HG03280 (cell line): Measurements from ENCODE around the gene EVC.
A peak's percentile ranks its signal among the peaks of the same experiment; 100 is the strongest.
"Not testable (repeated sequence)": the region's sequence is repeated elsewhere in the genome, so short reads cannot be mapped to it uniquely, and the experiment has no call there.

ENCODE experiments used
- ATAC-seq: cut with Tn5 transposase; IDR thresholded peaks from one replicate; pipeline ENCODE4 v1.9.1; 2021; ENCODE audit warnings: mild to moderate bottlenecking, moderate library complexity; ENCODE audit not compliant: unreplicated experiment

EVC gene

GRCh38 chr4:5809216-5809776 lies 98.3 kb downstream of the EVC start:
- ATAC-seq, result no peak

- no peak for ATAC-seq
These were observed 99.2 kb downstream of the EVC start for GRCh38 chr4:5810151-5810550.

GRCh38 chr4:5810770-5811430 lies 99.9 kb downstream of the EVC start:
- ATAC-seq, result no peak

DNA sequence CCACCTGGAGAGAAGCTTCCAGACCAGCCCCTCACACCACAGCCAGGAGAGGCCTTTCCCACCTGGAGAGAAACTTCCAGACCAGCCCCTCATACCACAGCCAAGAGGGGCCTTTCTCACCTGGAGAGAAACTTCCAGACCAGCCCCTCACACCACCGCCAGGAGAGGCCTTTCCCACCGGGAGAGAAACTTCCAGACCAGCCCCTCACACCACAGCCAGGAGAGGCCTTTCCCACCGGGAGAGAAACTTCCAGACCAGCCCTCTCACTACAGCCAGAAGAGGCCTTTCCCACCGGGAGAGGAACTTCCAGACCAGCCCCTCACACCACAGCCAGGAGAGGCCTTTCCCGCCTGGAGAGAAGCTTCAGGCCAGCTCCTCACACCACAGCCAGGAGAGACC lies 101.1 kb downstream of the EVC start:
- not testable (repeated sequence) for ATAC-seq

DNA sequence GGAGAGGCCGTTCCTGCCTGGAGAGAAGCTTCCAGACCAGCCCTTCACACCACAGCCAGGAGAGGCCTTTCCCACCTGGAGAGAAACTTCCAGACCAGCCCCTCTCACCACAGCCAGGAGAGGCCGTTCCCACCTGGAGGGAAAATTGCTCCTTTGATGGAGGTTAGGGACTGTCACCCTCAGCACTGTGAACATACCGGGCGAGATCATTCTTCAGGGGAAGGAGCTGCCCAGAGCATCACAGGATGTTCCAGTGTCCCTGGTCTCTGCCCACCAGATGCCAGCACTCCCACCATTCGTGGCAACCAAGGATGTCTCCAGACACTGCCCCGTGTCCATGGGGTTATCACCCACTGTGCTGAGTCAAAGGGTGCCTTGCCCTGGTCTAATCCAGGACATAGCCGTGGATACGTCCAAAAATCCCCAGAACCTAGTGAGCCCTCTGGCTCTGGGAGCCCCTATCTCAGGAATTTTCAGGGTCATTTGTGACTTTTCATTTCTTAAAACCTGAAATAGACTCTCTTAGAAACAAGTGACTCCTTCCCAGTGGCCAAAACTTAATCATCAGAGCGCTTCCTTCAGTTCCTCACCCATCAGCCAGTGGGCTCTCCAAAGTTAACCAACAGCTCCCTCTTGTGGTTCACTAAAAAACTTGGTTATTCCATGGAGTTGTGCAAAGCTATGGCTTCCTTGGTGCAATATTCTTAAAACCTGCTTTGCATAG lies 101.7 kb downstream of the EVC start:
- peak; percentile 44 for ATAC-seq

DNA sequence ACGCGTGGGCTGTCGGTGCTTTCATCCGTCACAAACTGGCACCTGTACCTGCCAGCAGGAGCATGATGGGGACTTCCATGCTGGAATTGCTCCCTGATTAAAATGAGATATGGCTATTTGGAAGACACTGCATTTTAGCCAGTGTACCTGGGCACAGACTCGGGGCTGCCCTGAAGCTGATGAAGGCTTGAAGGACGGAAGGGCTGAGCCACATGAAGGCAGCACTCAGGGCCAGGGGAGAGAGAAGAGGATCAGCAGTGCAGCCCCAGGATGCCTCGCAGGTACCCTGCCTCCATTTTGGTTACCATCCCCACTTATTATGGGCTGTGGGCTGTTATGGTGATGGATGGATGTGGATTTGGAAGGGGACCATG lies 102.9 kb downstream of the EVC start:
- no peak for ATAC-seq

- ATAC-seq, result no peak
These were observed 103.4 kb downstream of the EVC start for GRCh38 chr4:5814421-5814820.

GRCh38 chr4:5815641-5816040 lies 104.6 kb downstream of the EVC start:
- no peak for ATAC-seq

GRCh38 chr4:5816101-5816500 lies 105.1 kb downstream of the EVC start:
- ATAC-seq, result no peak

DNA sequence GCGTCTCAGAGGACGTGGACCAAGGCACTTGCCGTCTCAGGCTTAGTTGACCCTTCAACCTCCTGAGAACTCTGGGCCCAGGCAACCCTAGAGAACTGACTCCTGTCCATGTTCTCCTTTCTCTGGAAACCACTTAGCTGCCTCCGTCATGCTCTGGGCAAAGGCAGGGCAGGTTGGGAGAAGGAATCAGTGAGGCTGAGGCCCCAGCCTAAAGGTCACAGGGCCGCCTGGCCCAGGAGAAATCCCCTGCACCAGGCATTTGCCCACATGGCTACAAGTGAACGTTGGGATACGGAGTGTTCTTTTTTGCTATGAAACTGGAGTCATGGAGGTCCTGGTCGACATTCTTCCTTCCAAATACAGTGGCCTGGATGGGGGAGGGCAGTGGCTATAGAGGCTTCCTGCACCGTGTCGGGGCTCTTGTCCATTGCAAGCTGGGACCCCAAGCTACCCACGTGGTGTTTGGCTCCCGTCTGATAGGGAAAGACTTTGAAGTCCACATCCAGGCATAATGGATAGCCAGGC lies 105.9 kb downstream of the EVC start:
- no peak for ATAC-seq

DNA sequence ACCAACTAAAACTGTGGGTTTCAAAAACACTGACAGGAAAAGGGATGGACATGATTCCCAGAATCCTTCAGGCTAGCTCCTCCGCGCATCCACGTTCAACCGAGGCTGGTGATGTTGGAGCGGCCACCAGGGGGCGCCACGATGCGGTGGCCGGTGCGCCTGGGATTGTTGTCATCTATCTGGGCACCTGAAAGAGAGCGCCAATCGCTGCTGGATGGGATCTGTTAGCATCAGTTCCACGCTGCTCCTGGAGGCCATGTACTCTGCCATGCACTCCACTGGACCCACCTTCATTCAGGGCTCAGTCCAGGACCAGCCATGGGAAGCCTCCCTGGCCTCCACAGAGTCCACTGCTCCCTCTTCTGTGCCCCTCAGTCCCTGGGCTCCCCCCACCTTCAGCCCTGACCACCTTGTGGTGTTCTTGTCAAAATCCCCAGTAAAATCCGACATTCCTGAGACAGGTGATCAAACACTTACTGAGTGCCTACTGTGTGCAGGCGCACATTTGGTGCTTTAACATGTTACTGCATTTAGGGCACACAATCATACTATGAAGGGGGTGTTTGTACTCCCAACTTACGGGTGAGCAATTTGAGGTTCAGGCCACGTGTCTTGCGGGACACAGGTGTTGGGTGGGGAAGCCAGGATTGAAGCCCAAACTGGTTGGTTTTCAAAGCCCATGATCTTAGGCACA lies 110.8 kb downstream of the EVC start:
- ATAC-seq, result no peak

- ATAC-seq, result no peak
These were observed 111.6 kb downstream of the EVC start for GRCh38 chr4:5822619-5823018.

DNA sequence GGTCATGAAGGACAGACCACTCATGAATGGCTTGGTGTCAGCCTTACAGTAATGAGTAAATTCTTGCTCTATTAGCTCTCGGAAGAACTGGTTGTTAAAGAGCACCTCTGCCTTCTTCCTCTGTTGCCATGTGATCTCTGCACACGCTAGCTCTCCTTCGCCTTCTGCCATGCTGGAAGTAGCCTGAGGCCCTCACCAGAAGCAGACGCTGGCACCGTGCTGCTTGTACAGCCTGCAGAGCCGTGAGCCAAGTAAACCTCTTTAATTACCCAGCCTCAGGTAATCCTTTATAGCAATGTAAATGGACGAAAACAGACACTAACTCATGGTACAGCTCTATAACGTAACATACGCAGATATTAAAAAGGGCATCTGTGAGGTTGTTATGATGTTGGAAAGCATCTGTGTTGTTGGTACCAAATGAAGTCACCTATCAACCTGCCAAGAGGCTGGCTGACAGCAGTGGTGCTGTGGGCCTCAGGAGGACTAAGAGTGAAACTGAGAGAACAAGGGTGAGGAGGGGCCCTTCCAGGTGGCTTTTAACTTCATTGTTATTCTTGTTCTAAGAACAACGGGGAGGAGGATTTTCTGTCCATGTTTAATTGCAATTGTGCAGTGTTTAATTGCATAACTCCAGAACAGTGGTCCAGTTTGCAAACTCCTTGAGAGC lies 112.7 kb downstream of the EVC start:
- peak; percentile 62 for ATAC-seq

- ATAC-seq, result no peak
These were observed 113.2 kb downstream of the EVC start for GRCh38 chr4:5824227-5824626.

DNA sequence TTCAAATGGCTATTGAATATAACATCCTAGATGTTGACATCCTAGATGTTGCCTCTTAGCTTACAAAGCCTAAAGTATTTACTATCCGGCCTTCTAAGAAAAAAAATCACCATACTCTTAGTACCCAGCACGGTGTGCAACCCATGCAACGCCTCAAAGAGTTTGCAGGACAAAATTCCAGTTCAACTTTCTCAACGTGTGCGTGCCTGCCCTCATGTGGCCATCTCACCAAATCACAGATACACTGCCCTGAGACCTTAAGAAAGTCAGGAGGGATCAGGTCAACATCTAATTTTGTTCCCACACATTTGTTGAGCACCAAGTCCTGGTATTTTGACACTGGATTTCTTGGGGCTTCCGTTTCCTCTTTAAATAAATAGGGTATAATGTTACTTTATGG lies 113.6 kb downstream of the EVC start:
- ATAC-seq, result no peak

DNA sequence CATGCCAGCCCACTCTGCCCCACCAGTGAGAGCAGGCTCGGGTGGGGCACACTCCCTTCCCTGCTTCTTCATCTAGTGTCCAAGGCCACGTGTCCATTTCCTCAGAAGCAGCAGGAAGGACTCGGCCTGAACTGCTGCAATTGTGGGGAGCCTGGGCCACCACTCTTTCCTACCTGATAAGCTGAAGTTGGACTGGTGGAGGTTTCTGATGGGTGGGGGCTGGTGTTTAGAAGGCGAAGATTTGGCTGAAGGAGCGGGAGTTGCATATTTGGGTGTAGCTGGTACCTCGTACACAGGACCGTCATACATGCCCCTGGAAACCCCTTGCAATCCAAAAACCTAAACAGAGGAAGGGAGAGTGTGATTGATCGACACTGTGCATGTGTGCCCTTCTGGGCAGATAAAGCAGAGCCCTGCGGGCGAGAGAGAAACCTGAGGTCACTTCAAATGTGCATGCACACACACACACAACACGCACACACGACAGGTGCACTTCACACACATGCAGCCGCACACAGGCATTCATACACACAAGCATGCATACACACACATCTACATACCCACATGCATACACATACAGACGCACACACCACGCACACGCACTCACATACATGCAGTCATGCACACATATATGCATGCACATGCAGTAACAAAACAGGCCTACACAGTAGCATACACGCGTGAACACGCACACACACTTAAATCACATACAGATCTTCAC lies 114.5 kb downstream of the EVC start:
- ATAC-seq, result no peak

DNA sequence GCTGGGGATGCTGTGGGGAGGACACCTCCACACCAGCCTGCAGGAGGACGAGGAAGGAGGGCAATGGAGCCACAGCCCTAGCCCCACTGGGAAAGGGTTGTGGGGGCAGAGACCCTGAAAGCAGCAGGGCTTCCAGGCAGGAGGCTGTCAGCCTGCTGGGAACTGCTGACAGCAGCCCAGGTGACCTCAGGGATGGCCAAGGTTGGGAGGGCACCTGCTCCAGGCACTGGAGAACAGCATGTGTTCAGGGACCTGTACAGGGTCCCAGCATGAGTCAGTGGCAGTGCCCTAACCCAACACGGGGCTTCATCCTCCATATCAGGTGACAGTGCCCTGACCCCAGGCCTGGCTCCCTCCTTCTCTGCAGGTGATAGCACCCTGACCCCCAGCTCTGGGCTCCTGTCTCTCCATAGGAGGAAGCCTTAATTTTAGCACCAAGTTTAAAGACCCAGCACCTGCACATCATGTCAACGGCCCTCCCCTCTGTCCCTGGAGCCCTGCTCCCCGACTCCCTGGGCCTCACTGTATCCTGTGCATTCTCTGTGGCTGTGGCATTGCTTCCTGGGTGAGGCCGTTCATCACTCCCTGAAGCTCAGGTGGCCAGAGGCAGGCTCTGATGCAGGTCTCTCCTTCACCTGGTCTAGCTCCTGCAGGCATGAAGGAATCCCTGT lies 115.6 kb downstream of the EVC start:
- no peak for ATAC-seq

GRCh38 chr4:5827108-5828004 lies 116.4 kb downstream of the EVC start:
- ATAC-seq, result no peak

- no peak for ATAC-seq
These were observed 117.0 kb downstream of the EVC start for GRCh38 chr4:5828005-5828391.
